Bronchial epithelial cell (primary cell): ENCODE data around the gene ATP4A. TPM values are rescaled to one million over a fixed set of nuclear protein-coding genes. Genes with fewer than 3 reads are reported as not detected.

Experiments used
- DNase-seq: peaks from one replicate; pipeline ENCODE4 v3.0.0-alpha.2; 2010; ENCODE audit warnings: low read depth
- FAIRE-seq: peaks from 2 replicates; lab custom pipeline; 2011; peaks lifted over from hg19 to GRCh38; lab: Jason Lieb, UNC
- H3K27me3 ChIP-seq: 2 replicates; pipeline ENCODE4 v1.5.1; 2011; ENCODE audit warnings: low read length; ENCODE audit not compliant: control insufficient read depth, insufficient read depth
- H3K36me3 ChIP-seq: 2 replicates; pipeline ENCODE4 v1.5.1; 2011; ENCODE audit warnings: low read length; ENCODE audit not compliant: control insufficient read depth, insufficient read depth
- H3K4me3 ChIP-seq: 2 replicates; pipeline ENCODE4 v1.5.1; 2011; ENCODE audit warnings: mild to moderate bottlenecking, low read depth, low read length, control low read depth
- CTCF ChIP-seq: IDR thresholded peaks from 2 replicates; pipeline ENCODE4 v1.5.1; 2011; ENCODE audit warnings: mild to moderate bottlenecking, moderate library complexity, low read length, control low read depth, inconsistent platforms; ENCODE audit not compliant: insufficient read depth, severe bottlenecking
- total RNA-seq: library from RNA; depleted of rRNA; stranded (reverse); fragments of >200 nt; gene quantifications from 2 replicates; pipeline ENCODE4 v1.2.1, GENCODE V29; 2014

Gene ATP4A
- not detected in 2 replicates for total RNA-seq

- DNase-seq (no peak), FAIRE-seq (no peak)
- TF ChIP-seq CTCF: no peak
- Histone ChIP-seq H3K36me3 (no peaks in the 10 kb centered on the region), H3K4me3 (no peak within 1 kb of the TSS), H3K27me3 (no peaks in the 10 kb centered on the region)
These were observed at the start of gene ATP4A for GRCh38 chr19:35563207-35563829. Gene ATP4A (minus strand): TSS chr19:35563658. CDS start chr19:35563629, 29 bp downstream.

DNA sequence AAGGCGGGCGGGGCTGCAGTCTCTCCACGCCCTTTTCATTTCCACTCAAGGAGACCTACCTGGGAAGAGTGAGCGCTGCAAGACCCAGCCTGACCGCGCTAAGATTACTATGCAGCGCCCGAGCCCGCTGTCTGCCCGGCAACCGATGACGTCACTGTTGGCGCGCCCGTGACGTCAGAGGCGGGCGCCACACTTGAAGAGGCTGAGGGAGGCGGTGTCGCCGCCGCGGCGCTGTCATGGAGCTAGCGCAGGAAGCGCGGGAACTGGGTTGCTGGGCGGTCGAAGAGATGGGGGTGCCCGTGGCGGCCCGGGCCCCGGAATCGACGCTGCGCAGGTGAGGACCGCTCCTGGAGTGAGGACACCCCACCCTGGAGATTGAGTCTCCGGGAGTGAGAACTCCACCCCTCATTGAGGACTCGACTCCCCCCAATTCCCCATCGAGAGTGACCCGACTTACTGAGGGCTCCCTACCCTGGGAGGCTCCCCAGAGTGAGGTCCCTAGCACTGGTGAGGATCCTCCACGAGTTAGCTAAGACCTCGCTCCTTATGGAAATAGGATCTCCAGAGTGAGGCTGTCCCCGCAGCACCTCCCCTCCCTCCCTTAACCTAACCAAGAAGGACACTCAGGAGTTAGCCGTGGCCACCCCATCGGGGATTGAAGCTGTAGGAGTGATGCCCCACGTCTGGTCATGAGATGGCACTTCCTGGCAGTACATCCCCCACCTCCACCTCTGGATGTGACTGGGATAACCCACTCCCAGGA lies 49.3 kb upstream of the ATP4A start, which contains the start of gene HAUS5:
HAUS5 (plus strand) TSS at position 177 of the 763 bp plus-strand sequence; CDS start at position 237, 60 bp downstream.
- H3K4me3 ChIP-seq: peak within 1 kb of the TSS; percentile 67
- TF ChIP-seq CTCF: no peak
- DNase-seq: peak; percentile 78
- FAIRE-seq: no peak
- H3K36me3 ChIP-seq: peaks cover 2% of the 10 kb centered on the region
- H3K27me3 ChIP-seq: no peaks in the 10 kb centered on the region

DNA sequence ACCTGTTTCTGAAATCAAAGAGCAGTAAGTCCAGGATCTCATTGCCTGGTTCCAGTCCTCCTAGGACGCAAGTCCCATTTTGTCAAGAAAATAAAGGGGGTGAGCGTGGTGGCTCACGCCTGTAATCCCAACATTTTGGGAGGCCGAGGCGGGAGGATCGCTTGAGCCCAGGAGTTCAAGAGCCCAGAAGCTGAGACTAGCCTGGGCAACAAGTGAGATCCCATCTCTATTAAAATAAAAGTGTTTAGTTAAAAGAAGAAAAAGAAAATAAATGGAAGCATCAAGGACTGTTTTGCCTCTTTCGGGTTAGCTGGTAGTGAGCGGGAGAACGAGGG lies 48.7 kb upstream of the ATP4A start:
- DNase-seq (no peak), FAIRE-seq (no peak)
- Histone ChIP-seq H3K4me3 (peak overlapping the region; percentile 67), H3K27me3 (no peaks in the 10 kb centered on the region), H3K36me3 (peaks cover 2% of the 10 kb centered on the region)
- no peak for TF ChIP-seq CTCF

GRCh38 chr19:35609851-35610353 lies 46.4 kb upstream of the ATP4A start:
- H3K36me3 ChIP-seq: no peaks in the 10 kb centered on the region
- no peak for DNase-seq
- no peak overlapping the region for H3K4me3 ChIP-seq
- no peak for FAIRE-seq
- TF ChIP-seq CTCF: no peak
- no peaks in the 10 kb centered on the region for H3K27me3 ChIP-seq

DNA sequence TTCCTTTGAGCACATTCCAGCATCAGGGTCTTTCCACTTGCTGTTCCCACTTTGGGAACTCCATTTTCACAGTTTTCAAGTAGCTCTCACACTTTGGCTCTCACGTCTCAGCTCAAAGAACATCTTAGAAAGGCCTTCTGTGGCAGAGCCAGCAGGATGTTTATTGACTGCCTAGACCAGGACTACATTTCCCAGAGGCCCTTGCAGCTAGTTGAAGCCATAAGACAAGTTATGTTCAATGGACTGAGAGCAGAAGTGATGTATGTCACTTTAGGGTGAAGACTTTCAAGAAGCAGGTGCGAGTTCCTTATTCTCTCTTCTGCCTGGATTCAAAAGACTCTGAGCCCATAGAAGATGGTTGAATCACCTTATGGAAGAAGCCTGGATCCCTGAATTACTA lies 44.8 kb upstream of the ATP4A start:
- H3K36me3 ChIP-seq: no peaks in the 10 kb centered on the region
- H3K27me3 ChIP-seq: no peaks in the 10 kb centered on the region
- no peak for TF ChIP-seq CTCF
- H3K4me3 ChIP-seq: no peak overlapping the region
- no peak for FAIRE-seq
- DNase-seq: peak; percentile 12
